NCI-H2081 treated with DMSO at 0.1 percent for 48 hours (cell line): ENCODE results near the gene CLASP1.
"Not testable (repeated sequence)": the region's sequence is repeated elsewhere in the genome, so short reads cannot be mapped to it uniquely, and the experiment has no call there.

Experiments used
- DNase-seq: peaks from one replicate; lab custom pipeline; 2025; lab: John Stamatoyannopoulos, UW

CLASP1 gene

DNA sequence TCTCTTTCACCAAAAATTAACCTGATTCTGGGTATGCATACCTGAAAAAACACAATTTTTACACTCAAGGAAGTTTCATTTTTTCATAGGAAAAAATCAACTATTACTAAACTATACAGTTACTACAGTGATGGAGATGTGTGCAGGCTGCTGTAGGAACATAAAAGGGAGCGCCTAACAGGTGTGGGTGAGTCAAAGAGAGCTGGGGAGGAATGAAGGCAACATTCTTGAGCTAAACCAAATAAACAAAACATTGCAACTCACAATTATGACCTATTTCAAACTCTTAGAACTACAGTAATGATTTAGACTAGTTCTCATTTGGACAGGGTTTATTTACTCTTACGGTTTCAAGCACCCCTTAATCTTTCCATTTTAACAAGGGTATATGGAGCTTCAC lies 13.4 kb upstream of the CLASP1 start:
- no peak for DNase-seq

DNA sequence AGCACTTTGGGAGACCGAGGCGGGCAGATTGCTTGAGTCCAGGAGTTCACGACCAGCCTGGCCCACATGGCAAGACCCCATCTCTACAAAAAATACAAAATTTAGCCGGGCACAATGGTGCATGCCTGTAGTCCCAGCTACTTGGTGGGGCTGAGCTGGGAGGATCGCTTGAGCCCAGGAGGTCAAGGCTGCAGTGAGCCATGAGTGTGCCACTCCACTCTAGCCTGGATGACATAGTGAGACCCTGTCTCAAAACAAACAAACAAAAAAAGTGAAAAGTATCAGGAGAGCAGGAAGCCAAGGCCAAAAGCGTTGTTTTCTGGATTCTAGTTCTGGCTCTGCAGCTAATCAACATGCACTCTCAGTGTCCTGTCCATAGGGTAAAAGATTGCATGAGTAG lies 10.7 kb upstream of the CLASP1 start:
- DNase-seq = no peak

DNA sequence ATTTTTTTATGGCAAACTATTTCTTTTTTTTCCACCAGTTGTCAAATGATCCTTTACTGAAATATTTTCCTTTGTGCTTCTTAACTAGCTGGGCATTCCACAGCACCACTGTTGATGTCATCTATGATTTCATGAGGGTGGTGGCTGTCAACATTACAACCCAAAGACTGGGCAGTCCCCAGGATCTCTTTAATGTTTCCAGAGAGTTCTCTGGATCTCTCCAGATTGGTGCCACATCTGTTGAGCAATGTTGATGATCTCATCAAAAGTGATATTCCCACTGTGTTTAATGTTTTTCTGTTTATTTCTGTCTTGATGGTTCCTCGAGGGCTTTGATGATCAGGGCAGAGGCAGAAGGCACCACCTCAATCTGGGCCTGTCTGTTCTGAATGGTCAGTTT lies 9.1 kb upstream of the CLASP1 start:
- not testable (repeated sequence) for DNase-seq

DNA sequence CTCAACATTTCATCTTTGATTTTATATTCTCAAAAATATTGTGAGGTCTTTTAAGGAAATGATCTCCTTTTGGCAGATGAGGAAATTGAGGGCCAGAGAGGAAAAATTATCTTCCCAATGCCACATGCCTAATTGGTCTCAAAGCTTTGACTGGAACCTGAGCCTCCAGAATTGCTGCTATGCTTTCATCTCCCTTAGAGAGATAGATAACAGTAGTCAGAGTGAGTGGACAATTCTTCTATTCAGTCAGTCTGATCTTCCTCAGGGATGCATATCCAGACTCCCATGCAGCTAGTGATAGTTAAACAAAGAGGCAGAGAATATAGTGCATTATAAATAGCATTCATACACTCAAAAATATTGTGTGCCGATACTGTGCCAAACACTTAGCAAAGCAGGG lies 3.8 kb upstream of the CLASP1 start:
- DNase-seq = no peak

DNA sequence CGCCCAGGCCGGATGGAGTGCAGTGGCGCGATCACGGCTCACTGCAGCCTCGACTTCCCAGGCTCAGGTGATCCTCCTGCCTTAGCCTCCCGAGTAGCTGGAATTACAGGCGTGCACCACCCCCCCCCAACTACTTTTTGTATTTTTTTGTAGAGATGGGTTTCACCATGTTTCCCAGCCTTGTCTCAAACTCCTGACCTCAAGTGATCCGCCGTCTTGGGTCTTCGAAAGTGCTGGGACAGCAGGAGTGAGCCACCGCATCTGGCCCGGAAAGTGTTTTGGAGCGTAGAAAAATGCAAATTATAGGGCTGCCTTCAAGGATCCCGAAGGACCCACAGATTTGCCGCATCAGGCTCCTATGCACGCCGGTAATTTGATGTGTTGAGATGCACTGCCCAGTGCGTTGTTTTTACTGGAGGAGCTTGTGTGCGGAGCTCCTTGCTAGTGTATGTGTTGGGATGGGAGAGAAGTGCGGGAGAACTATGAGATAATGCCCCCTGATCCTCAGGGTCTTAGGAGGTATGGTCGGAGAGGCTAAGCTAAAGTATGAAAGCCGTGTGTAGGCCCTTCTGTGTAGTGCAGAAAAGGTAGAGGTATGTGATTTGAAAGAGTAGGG lies 1.2 kb upstream of the CLASP1 start:
- DNase-seq = no peak

DNA sequence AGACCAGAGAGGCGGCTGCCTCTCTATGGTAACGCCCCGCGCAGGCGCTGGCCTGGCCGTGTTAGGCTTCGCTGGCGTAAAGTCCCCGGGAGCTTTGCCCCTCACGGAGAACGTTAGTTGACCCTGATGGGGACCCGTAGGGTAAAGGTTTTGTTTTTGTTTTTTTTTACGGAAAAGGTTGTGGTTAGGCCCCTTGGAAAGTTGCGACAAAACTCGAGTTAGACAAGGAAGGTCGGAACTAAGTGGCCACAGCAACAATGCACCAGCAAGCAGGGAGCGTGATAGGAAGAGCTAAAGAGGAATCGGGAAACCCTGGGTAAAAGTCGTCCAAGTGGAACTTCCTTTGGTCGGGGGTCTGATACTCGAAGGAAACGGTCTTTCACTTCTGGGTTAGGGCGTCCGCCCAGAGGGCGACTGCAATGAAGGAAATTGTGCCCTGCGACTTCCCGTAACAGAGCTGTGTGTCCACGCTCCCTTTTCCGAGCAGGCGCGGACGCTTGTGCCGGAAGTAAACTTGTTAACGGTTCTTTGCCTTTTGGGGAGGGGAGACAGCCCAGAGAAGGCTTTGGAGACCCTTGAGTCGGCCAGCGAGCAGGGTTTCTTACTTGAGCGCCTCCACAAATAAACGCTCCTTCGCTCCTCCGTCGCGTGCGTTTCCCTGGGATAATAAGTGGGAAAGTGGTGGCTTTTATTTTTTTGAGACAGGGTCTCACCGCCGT lies 493 bp upstream of the CLASP1 start:
- DNase-seq = peak; percentile 66

DNA sequence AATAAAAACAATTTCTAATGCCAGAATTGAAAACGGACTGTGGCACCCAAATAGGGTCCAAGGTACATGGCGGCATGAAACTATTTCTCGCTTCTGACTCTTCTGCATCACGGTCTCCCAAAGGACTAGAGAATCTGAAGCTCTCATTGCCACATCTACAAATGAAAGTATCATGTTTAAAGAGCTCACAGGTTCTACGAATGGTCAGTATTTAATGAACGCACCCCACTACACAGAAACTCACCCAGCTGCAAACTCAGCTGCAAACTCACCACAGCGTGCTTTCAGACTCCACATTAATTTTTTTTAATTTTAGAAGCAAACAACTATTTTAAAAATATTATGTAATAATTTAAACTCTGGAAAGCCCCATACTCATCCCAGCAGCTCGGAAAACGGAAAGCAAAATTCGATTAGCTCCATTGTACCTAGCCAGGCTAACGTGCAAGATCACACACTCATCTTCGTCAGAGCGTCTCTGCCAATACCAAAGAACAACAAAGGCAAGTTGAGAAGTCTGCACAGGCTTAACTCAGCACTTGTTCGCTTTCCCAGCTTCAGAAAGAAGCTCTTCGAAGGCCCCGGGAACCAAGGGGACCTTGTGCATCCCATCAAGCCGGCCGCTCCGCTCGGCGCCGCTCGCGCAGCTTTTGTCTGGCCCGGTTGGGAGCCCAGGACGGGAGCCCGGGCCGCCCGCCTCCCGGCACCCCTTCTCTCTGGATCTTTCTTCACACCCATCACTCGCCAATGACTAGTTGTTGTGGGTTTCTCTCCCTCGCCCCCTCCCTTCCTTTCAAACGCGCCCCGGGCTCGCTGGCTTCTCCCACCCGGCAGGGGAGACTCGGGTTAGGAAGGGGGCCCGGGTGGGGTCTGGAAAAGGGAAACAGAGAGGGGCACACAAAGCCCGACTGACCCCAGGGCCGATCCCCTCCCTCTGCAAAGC lies 785 bp downstream of the CLASP1 start:
- DNase-seq = no peak

DNA sequence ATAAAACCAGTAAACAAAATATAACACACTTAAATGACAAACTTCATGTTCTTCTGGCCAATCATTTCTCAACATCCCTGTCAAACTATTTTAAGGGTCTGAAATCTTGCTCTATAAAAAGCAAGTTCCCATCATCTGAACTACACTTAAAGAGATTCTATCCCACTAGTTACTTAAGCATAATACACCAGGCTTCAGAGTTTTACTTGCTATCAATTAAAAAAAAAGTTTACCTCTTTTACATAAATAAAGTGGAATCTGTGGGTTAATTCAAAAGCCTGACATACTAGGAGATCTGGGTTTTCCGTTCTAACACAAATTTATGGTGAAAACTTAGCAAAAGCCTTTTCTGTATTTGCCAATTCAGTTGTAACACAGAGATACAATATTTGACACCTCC lies 1.9 kb downstream of the CLASP1 start:
- DNase-seq = no peak

DNA sequence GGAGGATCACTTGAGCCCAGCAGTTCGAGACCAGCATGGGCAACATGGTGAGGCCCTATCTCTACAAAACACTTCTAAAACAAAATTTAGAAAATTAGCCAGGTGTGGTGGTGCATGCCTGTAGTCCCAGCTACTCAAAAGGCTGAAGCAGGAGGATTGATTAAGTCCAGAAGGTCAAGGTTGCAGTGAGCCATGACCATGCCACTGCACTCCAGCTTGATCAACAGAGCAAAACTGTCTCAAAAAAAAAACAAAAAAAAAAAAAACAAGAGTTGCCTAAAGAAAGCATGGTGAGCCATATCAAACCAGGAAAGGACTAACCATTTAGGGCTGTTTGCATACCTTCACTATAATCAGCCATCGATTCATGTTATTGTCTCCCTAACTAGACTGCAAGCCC lies 4.5 kb downstream of the CLASP1 start:
- DNase-seq = no peak

DNA sequence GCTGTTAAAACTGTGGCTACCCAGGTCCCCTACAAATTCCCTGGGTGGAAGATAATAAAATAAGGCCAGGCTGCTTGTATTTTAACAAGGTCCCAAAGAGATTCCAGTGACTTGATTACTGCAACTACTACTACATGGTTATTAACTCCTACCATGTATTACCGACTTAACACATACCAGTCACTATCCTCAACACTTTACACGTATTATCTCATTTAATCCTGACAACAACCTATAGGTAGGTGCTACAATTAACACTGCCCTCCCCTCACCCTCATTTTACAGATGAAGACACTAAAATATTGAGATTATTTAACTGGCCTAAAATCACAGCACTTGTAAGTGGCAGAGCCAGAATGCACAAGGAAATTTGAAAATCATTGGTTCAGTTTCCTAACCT lies 5.4 kb downstream of the CLASP1 start:
- no peak for DNase-seq

DNA sequence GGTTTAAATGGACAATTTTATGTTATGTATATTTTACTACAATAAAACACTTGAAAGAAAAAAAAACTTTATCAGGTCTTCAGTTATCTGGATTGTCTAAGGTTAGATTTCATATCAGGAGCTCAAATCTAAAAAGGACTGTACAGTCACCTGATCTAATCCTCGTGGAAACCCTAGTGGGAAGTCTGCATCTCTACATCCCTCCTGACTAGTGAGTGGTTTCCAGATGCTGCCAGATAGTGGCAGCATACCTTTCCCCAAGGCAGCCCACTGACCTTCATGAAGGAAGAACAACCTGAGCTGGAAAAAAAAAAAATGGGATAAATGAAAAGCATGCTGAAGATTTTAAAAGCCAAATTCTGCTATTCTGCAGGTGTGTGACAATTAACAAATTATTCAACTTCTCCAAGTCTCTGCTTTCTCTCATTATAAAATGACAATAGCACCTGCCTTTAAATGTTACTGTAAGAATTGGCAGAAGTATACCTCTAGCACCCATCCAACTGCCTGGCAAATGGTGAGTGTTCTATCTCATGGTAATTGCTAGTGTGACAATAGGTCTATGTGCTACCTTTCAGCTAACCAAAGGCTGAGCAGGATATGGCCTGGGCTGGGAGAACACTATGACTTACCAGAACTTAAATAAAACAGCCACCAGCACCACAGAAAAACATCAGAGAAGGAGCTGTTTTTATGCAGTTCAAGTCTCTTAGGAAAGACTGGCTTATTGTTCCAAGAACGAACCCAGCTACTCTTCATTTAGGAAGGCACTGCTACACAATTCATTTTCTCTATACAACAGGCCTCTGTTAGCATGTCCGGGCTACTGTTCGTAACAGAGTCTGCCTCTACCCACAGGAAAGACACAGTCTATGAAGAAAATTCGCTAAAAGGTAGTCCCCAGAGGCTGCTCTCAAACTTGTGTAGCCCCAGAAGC lies 8.6 kb downstream of the CLASP1 start:
- no peak for DNase-seq

DNA sequence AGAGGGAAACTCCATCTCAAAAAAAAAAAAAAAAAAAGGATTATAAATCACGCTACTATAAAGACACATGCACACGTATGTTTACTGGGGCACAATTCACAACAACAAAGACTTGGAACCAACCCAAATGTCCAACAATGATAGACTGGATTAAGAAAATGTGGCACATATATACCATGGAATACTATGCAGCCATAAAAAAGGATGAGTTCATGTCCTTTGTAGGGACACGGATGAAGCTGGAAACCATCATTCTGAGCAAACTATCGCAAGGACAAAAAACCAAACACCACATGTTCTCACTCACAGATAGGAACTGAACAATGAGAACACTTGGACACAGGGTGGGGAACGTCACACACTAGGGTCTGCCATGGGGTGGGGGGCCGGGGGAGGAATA lies 9.4 kb downstream of the CLASP1 start:
- DNase-seq = not testable (repeated sequence)

DNA sequence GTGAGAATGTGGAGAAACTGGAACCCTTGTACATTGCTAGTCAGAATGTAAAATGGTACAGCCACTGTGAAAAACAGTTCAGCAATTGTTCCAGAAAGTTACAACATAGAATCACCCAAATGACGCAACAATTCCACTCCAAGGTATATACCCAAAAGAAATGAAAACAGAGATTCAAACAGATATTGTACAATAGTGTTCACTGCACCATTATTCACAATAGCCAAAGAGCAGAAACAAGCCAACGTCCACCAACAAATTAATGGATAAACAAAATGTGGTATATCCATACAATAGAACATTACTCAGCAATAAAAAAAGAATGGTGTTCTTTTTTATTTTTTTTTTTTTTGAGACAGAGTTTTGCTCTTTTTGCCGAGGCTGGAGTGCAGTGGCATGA lies 10.9 kb downstream of the CLASP1 start:
- no peak for DNase-seq

DNA sequence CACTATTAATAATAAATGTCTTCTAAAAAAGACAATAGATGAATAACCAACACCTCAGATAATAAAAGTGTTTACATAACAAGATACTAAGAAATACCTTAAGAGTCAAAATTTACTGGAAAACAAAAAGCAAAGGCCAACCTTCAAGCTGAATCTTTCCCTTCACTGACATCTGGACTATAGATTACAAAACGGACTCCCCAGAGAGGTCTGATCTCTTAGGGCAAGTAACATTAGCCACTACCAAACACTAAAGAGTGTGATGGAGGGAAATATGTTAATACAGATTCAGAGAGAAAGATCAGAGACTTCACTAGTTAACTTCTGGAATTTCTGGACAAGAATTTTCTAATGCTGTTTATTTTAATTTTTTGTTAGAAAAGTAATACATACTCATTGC lies 13.9 kb downstream of the CLASP1 start:
- no peak for DNase-seq

DNA sequence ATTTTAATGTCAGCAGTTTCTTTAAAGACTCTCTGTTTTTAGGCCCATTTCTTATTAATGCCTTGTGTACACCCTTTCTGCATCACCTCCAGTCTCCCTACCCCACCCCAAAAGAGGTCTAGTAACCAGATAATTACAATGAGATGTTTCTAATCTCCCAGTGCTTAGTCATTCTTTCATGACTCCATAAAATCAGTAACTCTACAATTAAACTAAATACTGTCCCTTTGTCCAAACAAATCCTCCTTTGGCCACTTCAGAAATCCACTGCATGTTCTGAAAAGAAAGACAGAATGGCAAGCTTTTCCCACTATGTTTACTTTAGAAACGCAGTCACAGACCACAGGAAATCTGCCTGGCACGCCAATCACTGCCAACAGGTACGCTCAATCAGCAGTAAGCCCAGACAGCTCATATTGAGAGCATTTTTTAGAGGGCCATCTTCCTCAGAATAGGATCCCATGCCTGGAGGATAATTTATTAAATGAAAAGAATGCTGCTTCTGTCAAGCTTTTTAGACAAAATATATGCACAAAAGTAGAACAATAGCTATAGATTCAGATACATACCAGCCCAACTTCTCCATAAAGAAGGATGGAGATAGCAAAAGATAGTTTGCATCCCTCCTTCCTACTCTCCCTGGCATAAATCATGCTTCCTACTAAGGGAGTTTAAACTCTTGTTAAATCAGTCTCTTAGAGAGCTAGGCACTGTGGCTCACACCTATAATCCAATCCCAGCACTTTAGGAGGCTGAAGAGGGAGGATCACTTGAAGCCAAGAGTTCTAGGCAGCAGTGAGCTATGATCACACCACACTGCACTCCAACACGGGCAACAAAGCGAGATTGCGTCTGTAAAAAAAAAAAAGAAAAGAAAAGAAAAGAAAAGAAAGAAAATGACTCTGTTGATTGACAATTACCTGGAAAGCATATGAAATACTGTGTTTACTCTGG lies 14.6 kb downstream of the CLASP1 start:
- no peak for DNase-seq

DNA sequence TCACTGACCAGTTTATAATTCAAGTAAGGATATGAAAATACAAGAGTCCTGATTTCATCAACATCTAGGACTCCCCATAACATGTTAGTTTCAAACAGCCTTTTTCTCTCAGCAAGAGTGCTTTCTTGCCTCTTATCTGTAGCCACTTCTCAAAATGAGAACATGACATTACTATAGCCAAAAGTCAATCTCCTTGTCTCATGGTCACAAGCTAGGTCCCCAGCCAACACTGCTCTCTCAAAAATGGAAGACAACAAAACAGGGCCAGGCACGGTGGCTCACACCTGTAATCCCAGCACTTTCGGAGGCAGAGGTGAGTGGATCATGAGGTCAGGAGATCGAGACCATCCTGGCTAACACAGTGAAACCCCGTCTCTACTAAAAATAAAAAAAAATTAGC lies 15.8 kb downstream of the CLASP1 start:
- no peak for DNase-seq

DNA sequence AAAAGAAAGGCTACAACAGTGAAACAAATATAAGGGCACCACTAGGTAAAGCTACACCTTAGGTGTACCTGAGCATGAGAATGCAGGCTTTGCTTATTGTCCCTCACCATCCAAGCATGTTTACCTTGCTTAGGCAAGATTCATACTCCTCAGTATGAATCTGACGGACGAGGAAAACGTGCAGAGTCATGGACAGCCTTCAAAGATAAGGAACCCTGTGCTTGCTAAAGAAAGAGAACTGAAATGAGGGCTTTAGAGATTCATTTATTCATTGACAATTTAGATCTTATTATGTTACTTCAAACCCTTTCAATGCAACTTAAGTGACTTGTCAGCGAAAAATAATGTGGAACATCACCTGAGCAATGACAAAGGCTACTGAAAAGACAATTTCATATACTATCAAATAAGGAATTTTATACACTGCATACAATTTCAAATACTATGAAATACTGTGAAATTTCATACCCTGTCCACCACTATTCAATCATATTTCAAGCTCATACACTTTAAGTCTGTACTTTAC lies 21.7 kb downstream of the CLASP1 start:
- DNase-seq = no peak

DNA sequence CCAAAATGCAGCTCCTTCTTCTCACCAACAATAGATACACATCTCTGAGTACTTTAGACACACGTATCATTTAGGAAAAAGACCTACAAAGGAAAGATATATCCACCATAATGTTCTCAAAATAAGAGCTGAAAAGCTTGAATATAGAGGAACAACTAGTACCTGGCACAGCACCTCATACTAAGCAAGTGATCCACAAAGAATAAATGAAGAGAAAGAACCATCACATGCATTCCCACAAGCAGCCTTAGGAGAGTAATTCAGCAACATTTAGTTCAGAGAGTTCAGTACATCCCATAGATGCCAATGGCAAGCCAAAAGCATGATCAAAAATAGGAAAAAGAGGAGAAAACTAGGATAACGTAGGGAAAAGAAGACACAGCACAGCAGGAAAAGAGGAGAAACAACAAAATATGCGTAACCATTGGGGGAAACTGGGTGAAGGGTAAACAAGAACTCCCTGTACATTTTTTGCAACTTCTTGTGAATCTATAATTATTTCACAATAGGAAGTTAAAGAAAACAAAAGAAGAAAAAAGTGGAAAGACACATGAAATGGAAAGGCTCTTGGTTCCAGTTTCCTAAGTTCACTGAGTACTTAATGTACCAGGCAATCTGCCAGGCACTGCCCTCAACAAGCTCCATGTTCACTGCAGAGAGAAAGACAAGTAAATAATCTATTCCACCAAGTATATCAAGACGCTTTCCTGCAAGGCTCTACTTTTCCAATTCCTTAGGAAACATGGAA lies 22.3 kb downstream of the CLASP1 start:
- no peak for DNase-seq

DNA sequence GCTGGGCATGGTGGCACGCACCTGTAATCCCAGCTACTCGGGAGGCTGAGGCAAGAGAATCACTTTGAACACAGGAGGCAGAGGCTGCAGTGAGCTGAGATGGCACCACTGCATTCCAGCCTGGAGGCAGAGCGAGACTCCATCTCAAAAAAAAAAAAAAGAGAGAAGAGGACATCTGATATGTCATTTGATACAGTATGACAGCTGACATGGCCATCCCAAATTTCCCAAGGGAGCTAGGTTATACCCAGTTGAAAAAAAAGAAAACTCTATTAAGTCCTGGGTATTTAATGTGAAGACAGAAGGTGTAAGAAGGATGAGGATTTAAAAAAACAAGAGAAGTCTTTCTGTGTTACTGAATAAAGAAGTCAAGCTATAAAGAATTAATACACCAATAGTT lies 23.3 kb downstream of the CLASP1 start:
- DNase-seq = no peak
